Stimulated activated CD8-positive, alpha-beta memory T cell treated with anti-CD3 and anti-CD28 coated beads, Interleukin-12 subunit alpha, Interleukin-12 subunit beta, amount 100 ng/mL, for 24 hours (primary cell): Measurements from ENCODE around the gene PLEKHG2.
"Not testable (repeated sequence)": the region's sequence is repeated elsewhere in the genome, so short reads cannot be mapped to it uniquely, and the experiment has no call there.

Source experiments
- DNase-seq: peaks from one replicate; pipeline ENCODE4 v3.0.0-alpha.2; 2020; ENCODE audit errors: extremely low read depth

The PLEKHG2 gene

GRCh38 chr19:39412100-39412866, at the start of gene PLEKHG2:
Gene PLEKHG2, plus strand, starts transcription at chr19:39412669. Its CDS starts 1,418 bp downstream, at chr19:39414087.
- peak; percentile 90 for DNase-seq

GRCh38 chr19:39362682-39363657, 49.5 kb upstream of the PLEKHG2 start:
- no peak for DNase-seq

- DNase-seq: no peak
Observed at GRCh38 chr19:39363901-39364457, 48.5 kb upstream of the PLEKHG2 start.

DNA sequence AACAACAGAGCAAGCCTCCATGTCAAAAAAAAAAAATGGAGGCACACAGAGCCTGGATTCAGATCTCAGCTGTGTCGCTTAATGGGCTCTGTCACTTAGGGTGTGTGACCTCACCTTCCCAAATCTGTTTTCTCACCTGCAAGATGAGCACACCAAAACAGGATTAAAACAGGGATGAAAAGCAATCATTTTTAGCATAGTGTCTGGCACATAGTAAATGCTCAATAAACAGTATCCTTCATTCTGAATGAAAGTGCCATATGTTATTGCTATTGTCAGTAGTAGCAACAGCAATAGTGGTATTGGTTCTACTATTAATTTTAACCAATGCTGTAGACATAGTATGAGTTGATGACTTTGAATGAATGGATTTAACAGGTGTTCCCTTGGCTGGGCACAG, 46.9 kb upstream of the PLEKHG2 start:
- DNase-seq: no peak

GRCh38 chr19:39369200-39369599, 43.3 kb upstream of the PLEKHG2 start:
- no peak for DNase-seq

DNA sequence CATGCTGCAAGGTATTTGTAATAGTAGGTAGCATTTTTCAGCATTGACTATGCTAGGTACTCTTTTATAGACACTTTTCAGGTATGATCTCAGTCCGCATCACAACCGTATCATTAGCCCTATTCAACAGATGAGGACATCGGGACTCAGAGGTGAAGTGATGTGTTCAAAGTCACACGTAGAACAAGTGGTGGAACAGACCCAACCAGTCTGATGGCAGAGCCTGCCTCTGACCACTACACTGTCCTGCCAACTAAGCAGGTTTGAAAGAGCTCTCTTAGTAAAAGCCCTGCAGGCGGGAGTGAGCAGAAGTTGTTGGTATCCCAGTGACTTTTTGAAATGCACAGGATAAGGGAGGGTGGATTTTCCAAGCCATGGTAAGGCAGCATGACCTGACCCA, 41.7 kb upstream of the PLEKHG2 start:
- no peak for DNase-seq

DNA sequence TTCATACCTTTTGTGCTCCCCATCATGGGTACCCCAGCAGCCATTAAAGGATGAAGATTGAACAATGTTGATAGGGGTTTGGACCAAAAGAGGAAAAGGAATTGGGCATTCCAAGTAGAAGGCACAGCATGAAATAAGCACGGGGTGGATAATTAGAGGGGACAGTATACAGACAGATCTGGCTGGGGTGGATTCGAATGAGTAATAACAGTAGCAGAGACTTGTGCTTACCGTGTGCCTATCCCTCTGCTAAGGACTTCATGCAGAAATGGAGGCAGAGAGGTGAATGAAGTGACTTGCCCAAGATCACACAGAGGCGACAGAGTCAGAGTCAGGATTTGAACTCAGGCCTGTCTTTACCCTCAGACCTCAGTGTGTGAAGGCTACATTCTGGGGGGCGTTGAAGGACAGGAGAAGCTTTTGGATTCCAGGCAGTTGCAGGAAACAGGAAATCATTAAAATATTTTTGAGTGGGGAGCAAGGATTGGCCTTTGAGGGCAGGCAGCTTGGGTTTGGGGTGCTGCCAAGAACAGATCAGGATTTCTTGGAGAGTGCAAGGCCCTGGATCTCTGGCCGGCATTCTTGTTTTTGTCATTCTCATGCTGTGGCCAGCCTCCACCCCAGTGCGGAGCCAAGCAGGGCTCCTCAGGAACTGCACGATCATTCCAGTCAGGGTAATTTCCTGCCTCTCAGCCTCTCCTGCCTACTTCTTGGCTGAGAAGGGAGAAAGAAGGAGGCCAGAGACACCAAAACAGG, 40.2 kb upstream of the PLEKHG2 start:
- no peak for DNase-seq

DNA sequence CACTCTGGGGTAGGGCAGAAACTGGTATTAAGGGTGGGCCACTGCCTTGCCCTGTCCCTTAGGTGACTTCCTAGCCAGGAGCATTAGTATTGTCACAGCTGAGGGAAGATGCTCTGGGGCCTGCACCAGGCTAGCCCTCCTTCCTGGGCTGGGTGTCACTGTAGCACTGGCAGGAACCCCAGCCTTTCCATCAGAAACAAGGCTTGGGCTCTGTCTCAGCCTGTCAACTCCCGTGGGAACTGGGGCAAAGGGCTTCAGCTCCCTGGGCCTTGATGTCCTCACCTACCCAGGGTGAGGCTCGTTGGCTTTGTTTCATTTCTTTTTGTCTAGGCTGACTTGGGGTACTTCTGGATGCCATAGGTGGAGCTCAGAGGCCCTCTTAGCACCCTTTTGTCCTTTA, 39.5 kb upstream of the PLEKHG2 start:
- no peak for DNase-seq

GRCh38 chr19:39375929-39376328, 36.5 kb upstream of the PLEKHG2 start:
- DNase-seq: no peak

- DNase-seq: no peak
Observed at GRCh38 chr19:39377373-39378362, 34.8 kb upstream of the PLEKHG2 start.

DNA sequence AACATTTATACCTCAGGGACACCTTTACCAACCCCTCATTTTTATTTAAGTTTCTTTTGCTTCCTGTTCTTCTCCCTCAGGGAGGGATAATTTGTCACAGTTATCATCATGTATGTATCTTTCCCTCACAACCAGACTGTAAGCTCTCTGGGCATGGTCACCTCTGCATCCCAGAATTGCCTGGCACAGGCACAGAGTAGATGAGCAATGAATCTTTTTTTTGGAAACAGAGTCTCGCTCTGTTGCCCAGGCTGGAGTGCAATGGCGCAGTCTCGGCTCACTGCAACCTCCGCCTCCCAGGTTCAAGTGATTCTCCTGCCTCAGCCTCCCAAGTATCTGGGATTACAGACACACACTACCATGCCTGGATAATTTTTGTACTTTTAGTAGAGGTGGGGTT, 33.1 kb upstream of the PLEKHG2 start:
- not testable (repeated sequence) for DNase-seq

GRCh38 chr19:39379865-39380396, 32.5 kb upstream of the PLEKHG2 start:
- no peak for DNase-seq

GRCh38 chr19:39380521-39381502, 31.7 kb upstream of the PLEKHG2 start:
- DNase-seq: no peak

DNA sequence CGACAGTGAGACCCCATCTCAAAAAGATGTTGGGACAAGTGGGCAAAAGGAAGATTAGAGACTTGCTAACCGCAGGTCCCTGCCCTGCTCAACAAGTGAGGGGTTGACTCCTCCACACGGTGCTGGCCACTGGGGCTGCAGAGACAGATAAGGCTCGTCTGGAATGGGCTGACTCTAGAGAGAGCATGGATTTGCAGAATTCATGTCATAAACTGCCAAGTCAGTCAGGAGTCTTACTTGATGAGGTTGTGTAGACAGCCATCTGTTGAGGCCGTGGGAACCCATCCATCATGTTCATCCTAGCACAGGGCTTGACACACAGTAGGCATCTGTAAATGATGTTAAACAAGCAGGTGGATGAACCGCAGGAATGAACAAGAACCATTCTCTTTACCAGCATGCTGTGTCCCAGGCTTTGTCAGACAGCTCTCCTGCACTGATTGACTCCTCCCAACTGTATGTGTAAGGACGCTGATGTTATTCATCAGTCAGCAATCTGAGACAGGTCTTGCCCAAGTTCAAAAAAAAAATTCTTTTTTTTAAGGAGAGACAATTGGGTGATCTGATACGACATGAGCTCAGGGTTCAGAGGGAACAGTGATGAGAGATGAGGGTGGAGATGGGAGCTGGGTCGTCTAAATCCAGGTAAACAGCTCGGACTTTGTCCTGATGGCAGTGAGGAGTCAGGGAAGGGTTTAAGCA, 30.4 kb upstream of the PLEKHG2 start:
- DNase-seq: no peak

- no peak for DNase-seq
Observed at GRCh38 chr19:39382991-39383828, 29.3 kb upstream of the PLEKHG2 start.

GRCh38 chr19:39384839-39385568, 27.5 kb upstream of the PLEKHG2 start:
- no peak for DNase-seq
